HepG2 (cell line): ENCODE measurements around the gene RNF125. TPM values are rescaled to one million over a fixed set of nuclear protein-coding genes. Genes with fewer than 3 reads are reported as not detected.

ENCODE experiments used
- ATAC-seq: fragments of 200-7000 bp; cut with Tn5 transposase; 3 replicates; pipeline ENCODE4 v1.9.1; 2020; ENCODE audit warnings: mild to moderate bottlenecking, moderate library complexity
- BruUV-seq: library from RNA; stranded (reverse); fragments of 400-500 nt; replicated peaks from 2 replicates; lab custom pipeline; 2021; lab: Mats Ljungman, UMichigan
- CTCF ChIA-PET: fragments of 300-600 bp; formaldehyde crosslinking; extraction: SDS; loops from one replicate; lab custom pipeline; 2021; ENCODE audit warnings: low total read pairs, inconsistent platforms, low intra/inter-chr PET ratio; lab: Yijun Ruan, JAX
- POLR2A ChIA-PET: fragments of 350-600 bp; sonication (Branson Sonifier 250); formaldehyde crosslinking; loops from one replicate; lab custom pipeline; 2020; ENCODE audit warnings: antibody characterized with exemption, inconsistent platforms; lab: Yijun Ruan, JAX
- DNase-seq: peaks from one replicate; pipeline ENCODE4 v3.0.0-alpha.2; 2015; ENCODE audit warnings: low spot score
- FAIRE-seq: peaks from 3 replicates; lab custom pipeline; 2011; peaks lifted over from hg19 to GRCh38; lab: Jason Lieb, UNC
- H2AFZ ChIP-seq: one replicate; pipeline ENCODE4 v1.6.1; 2011; ENCODE audit warnings: low read length, inconsistent platforms
- H3K27ac ChIP-seq: fragments of 300-600 bp; 3 replicates; pipeline ENCODE4 v1.8.0; 2011; ENCODE audit warnings: mixed run types, mild to moderate bottlenecking, mixed read lengths, low read length, inconsistent platforms; ENCODE audit not compliant: insufficient read depth; ENCODE audit errors: extremely low read length
- H3K27me3 ChIP-seq, 2 experiments: fragments of 200-600 bp in 1 of 2; 2 replicates in 1 of 2; 3 replicates in 1 of 2; pipeline versions ENCODE4 v1.6.0 to v1.8.0; 2011; ENCODE audit warnings: low read length in 2 of 2, mild to moderate bottlenecking in 2 of 2, moderate library complexity in 2 of 2, inconsistent platforms in 1 of 2; ENCODE audit not compliant: insufficient read depth in 2 of 2, control insufficient read depth in 1 of 2
- H3K36me3 ChIP-seq, 2 experiments: fragments of 200-600 bp in 1 of 2; replicated peaks in 1 of 2; 2 replicates in 1 of 2; 3 replicates in 1 of 2; pipeline versions ENCODE4 v1.5.1 to v1.8.0; 2011; ENCODE audit warnings: low read length in 2 of 2, inconsistent platforms in 1 of 2; ENCODE audit not compliant: insufficient read depth in 2 of 2, control insufficient read depth in 1 of 2
- H3K4me1 ChIP-seq: 2 replicates; pipeline ENCODE4 v1.5.1; 2012; ENCODE audit warnings: low read length, inconsistent platforms; ENCODE audit not compliant: insufficient read depth
- H3K4me2 ChIP-seq: 2 replicates; pipeline ENCODE4 v1.6.0; 2011; ENCODE audit warnings: low read depth, low read length, inconsistent platforms
- H3K4me3 ChIP-seq, 3 experiments: fragments of 200-600 bp in 1 of 3; sonication (generic), shearing (Covaris generic) in 1 of 3; replicated peaks in 1 of 3; 2 replicates each; pipeline ENCODE4 v1.5.1; 2011 to 2016; ENCODE audit warnings: low read length in 3 of 3, inconsistent platforms in 2 of 3, low read depth in 2 of 3, mild to moderate bottlenecking in 2 of 3, control low read depth in 1 of 3, mixed read lengths in 1 of 3; ENCODE audit not compliant: insufficient read depth in 1 of 3
- H3K79me2 ChIP-seq: one replicate; pipeline ENCODE4 v1.6.1; 2011; ENCODE audit warnings: low read length, inconsistent platforms; ENCODE audit not compliant: insufficient read depth
- H3K9ac ChIP-seq: 2 replicates; pipeline ENCODE4 v1.6.0; 2011; ENCODE audit warnings: mild to moderate bottlenecking, low read depth, low read length, inconsistent platforms; ENCODE audit not compliant: insufficient read depth
- H3K9me3 ChIP-seq: 2 replicates; pipeline ENCODE4 v1.5.1; 2012; ENCODE audit warnings: mild to moderate bottlenecking, low read length
- H4K20me1 ChIP-seq: 2 replicates; pipeline ENCODE4 v1.6.0; 2011; ENCODE audit warnings: inconsistent platforms, mild to moderate bottlenecking, low read length, moderate library complexity; ENCODE audit not compliant: insufficient read depth
- ASH2L ChIP-seq: fragments of 300-600, 200-600 bp; sonication (generic); IDR thresholded peaks from 2 replicates; pipeline ENCODE4 v1.7.0; 2017; ENCODE audit warnings: low read depth, mild to moderate bottlenecking, moderate library complexity, mixed read lengths, low read length; ENCODE audit not compliant: insufficient read length
- ATF4 ChIP-seq, 2 experiments: fragments of 450-650 bp in 1 of 2; sonication (generic) in 1 of 2; formaldehyde crosslinking; IDR thresholded peaks; 2 replicates each; pipeline versions ENCODE4 v1.5.0 to v1.8.0; 2020 to 2022; ENCODE audit warnings: mild to moderate bottlenecking in 1 of 2, missing genetic modification reagents in 1 of 2
- BRD4 ChIP-seq: sonication (generic); formaldehyde crosslinking; IDR thresholded peaks from 2 replicates; pipeline ENCODE4 v1.4.0; 2020; ENCODE audit warnings: missing genetic modification reagents
- DR1 ChIP-seq: sonication (generic); formaldehyde crosslinking; IDR thresholded peaks from 2 replicates; pipeline ENCODE4 v1.8.0; 2021; ENCODE audit warnings: mild to moderate bottlenecking, missing genetic modification reagents, inconsistent platforms
- ETV5 ChIP-seq: IDR thresholded peaks from 2 replicates; pipeline ENCODE4 v1.6.1; 2018; ENCODE audit warnings: missing biosample characterization, missing genetic modification reagents, inconsistent platforms, borderline replicate concordance
- MLX ChIP-seq: IDR thresholded peaks from 2 replicates; pipeline ENCODE4 v1.6.1; 2016
- PPARG ChIP-seq: conservative IDR thresholded peaks from 2 replicates; pipeline ENCODE4 v1.6.1; 2016; ENCODE audit warnings: missing biosample characterization, missing genetic modification reagents
- RFX3 ChIP-seq: IDR thresholded peaks from 2 replicates; pipeline ENCODE4 v1.6.1; 2016; ENCODE audit warnings: missing biosample characterization, missing genetic modification reagents
- SNAPC4 ChIP-seq: sonication (generic); formaldehyde crosslinking; IDR thresholded peaks from 2 replicates; pipeline ENCODE4 v1.4.0; 2020; ENCODE audit warnings: mild to moderate bottlenecking, missing genetic modification reagents
- TARDBP ChIP-seq: sonication (generic); formaldehyde crosslinking; IDR thresholded peaks from 2 replicates; pipeline ENCODE4 v1.8.0; 2022; ENCODE audit warnings: mild to moderate bottlenecking, missing genetic modification reagents
- ZNF101 ChIP-seq: sonication (generic); formaldehyde crosslinking; IDR thresholded peaks from 2 replicates; pipeline ENCODE4 v1.4.0; 2020; ENCODE audit warnings: mild to moderate bottlenecking, low read depth, missing genetic modification reagents, borderline replicate concordance
- ZNF17 ChIP-seq: sonication (generic); formaldehyde crosslinking; IDR thresholded peaks from 2 replicates; pipeline ENCODE4 v1.5.0; 2020; ENCODE audit warnings: mild to moderate bottlenecking, missing genetic modification reagents
- ZNF354B ChIP-seq: sonication (generic); formaldehyde crosslinking; IDR thresholded peaks from 2 replicates; pipeline ENCODE4 v1.8.0; 2022; ENCODE audit warnings: mild to moderate bottlenecking, missing genetic modification reagents
- ZNF691 ChIP-seq: sonication (generic); formaldehyde crosslinking; IDR thresholded peaks from 2 replicates; pipeline ENCODE4 v1.4.0; 2020; ENCODE audit warnings: missing genetic modification reagents, low read depth, mild to moderate bottlenecking, borderline replicate concordance
- ZNF720 ChIP-seq: sonication (generic); formaldehyde crosslinking; IDR thresholded peaks from 2 replicates; pipeline ENCODE4 v1.4.0; 2020; ENCODE audit warnings: missing genetic modification reagents
- ZNF850 ChIP-seq: sonication (generic); formaldehyde crosslinking; conservative IDR thresholded peaks from 2 replicates; pipeline ENCODE4 v1.9.0; 2021; ENCODE audit warnings: mild to moderate bottlenecking, missing genetic modification reagents
- ZSCAN21 ChIP-seq: sonication (generic); formaldehyde crosslinking; IDR thresholded peaks from 2 replicates; pipeline ENCODE4 v1.8.0; 2022; ENCODE audit warnings: mild to moderate bottlenecking, missing genetic modification reagents, moderate library complexity, borderline replicate concordance
- WGBS: methylation state at CpG from one replicate; pipeline ENCODE4 v1.1.6; 2017; ENCODE audit warnings: low lambda C conversion rate; 5-methylcytosine and 5-hydroxymethylcytosine counted together
- in situ Hi-C: cut with HindIII; loops from 2 replicates; pipeline ENCODE4 v1.10.0; 2017; ENCODE audit warnings: low pct_unique_long_range_greater_than_20kb; ENCODE audit not compliant: extremely low pct_ligation_motif_present
- intact Hi-C: fragments of 100-400 bp; cut with micrococcal nuclease; formaldehyde crosslinking; loops from one replicate; pipeline ENCODE4 v1.10.0; 2022; ENCODE audit not compliant: unreplicated experiment
- polyA plus RNA-seq, 8 experiments: library from polyadenylated mRNA; depleted of rRNA in 3 of 8; stranded (reverse) in 7 of 8; unstranded in 1 of 8; fragments of >200 nt; fragmentation: Illumina TruSeq in 4 of 8; extraction: Trizol in 4 of 8; gene quantifications; 2 replicates each; pipeline versions ENCODE4 v1.2.1 to v1.2.3, GENCODE V29; 2011 to 2016; ENCODE audit warnings: low read depth in 4 of 8, missing spikeins in 1 of 8, mixed read lengths in 1 of 8; ENCODE audit not compliant: insufficient read depth in 1 of 8
- total RNA-seq, 5 experiments: library from RNA; depleted of rRNA; stranded (reverse); fragments of >200 nt; fragmentation: Illumina TruSeq; extraction: Trizol; gene quantifications; 2 replicates each; pipeline ENCODE4 v1.2.3, GENCODE V29; 2016; ENCODE audit warnings: low read depth in 1 of 5

RNF125 gene
- total and polyA plus RNA-seq, 2 of the 13 experiments (the other 11 are each of a cell fraction or from before 2014, with no cell fraction given): 0.58 to 1.8 TPM

GRCh38 chr18:32057624-32058165 lies 39.1 kb downstream of the RNF125 start:
- ATAC-seq: no peak
- FAIRE-seq: no peak
- TF ChIP-seq ZSCAN21 (CRISPR knock-in tag): no peak
- TF ChIP-seq RFX3 (CRISPR knock-in tag): no peak
- TF ChIP-seq ATF4 (CRISPR knock-in tag; IDR thresholded peaks at IDR 0.05): no peak
- no peak for TF ChIP-seq ZNF850 (CRISPR knock-in tag)
- TF ChIP-seq ZNF691 (CRISPR knock-in tag): no peak
- TF ChIP-seq TARDBP (CRISPR knock-in tag): no peak
- no peak for TF ChIP-seq ZNF354B
- no peak for TF ChIP-seq PPARG (CRISPR knock-in tag)
- no peak for TF ChIP-seq ZNF101 (CRISPR knock-in tag)
- no peak for TF ChIP-seq ETV5 (CRISPR knock-in tag)
- TF ChIP-seq ASH2L: no peak
- no peak for TF ChIP-seq DR1 (CRISPR knock-in tag)
- no peak for TF ChIP-seq SNAPC4 (CRISPR knock-in tag)
- TF ChIP-seq BRD4: no peak
- no peak for TF ChIP-seq MLX
- TF ChIP-seq ZNF17 (CRISPR knock-in tag): no peak
- no peak for TF ChIP-seq ZNF720 (CRISPR knock-in tag)

More at GRCh38 chr18:32057624-32058165, 39.1 kb downstream of the RNF125 start:
- Histone ChIP-seq H3K79me2 (no peaks in the 10 kb centered on the region), H3K9ac (no peak overlapping the region), H3K4me3 (no peak overlapping the region), H3K9me3 (no peaks in the 10 kb centered on the region), H2AFZ (no peak overlapping the region), H3K36me3 (no peaks in the 10 kb centered on the region), H3K27me3 (no peaks in the 10 kb centered on the region; a peak in 2 of 5 replicates), H3K4me1 (no peaks in the 10 kb centered on the region), H3K4me2 (no peak overlapping the region), H4K20me1 (no peaks in the 10 kb centered on the region), H3K27ac (no peak overlapping the region)
- ChIA-PET CTCF (no interaction called here), POLR2A (no interaction called here)
- no peak for DNase-seq
- in situ Hi-C loops: no loop called here
- intact Hi-C loops: no loop called here
- BruUV-seq: no TSS peak
- WGBS: 88% methylated on average over 7 of the region's 7 CpGs
